ENCODE data around the gene GRIK5.

- TF ChIP-seq CTCF (IDR thresholded peaks at IDR 0.05; ENCODE audit: low read depth, low read length, missing input control) (no peak), YY1 (IDR thresholded peaks at IDR 0.05) (no peak), RAD21 (IDR thresholded peaks at IDR 0.05) (no peak), GABPA (IDR thresholded peaks at IDR 0.05 in 1 of 2, conservative IDR thresholded peaks at IDR 0.05 in 1 of 2) (no peak), JUND (IDR thresholded peaks at IDR 0.05) (no peak), REST (IDR thresholded peaks at IDR 0.05) (no peak)
- TF ChIP-seq, protein P1, sequence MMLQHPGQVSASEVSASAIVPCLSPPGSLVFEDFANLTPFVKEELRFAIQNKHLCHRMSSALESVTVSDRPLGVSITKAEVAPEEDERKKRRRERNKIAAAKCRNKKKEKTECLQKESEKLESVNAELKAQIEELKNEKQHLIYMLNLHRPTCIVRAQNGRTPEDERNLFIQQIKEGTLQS (IDR thresholded peaks at IDR 0.05): no peak
- TF ChIP-seq, protein P2, sequence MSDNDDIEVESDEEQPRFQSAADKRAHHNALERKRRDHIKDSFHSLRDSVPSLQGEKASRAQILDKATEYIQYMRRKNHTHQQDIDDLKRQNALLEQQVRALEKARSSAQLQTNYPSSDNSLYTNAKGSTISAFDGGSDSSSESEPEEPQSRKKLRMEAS (IDR thresholded peaks at IDR 0.05): no peak
Observed at GRCh38 chr19:42059196-42059595, 10.8 kb downstream of the GRIK5 start.

All from liver (tissue), 3 donors.